Lower lobe of right lung (tissue), 2 donors: Measurements from ENCODE around the gene PCOLCE2. TPM values are rescaled to one million over a fixed set of nuclear protein-coding genes. Genes with fewer than 3 reads are reported as not detected.

Source experiments
- ATAC-seq, 2 donors: fragments of 200-7000 bp; cut with Tn5 transposase; one replicate each; pipeline ENCODE4 v1.9.1; 2020 to 2022; ENCODE audit warnings: mild to moderate bottlenecking in 2 of 2, moderate library complexity in 2 of 2
- DNase-seq: peaks from one replicate; pipeline ENCODE4 v3.0.0-alpha.2; 2020
- H3K27ac ChIP-seq: fragments of 200-600 bp; one replicate; pipeline ENCODE4 v1.8.0; 2022
- H3K27me3 ChIP-seq: fragments of 200-600 bp; one replicate; pipeline ENCODE4 v1.8.0; 2022; ENCODE audit warnings: low read depth
- H3K36me3 ChIP-seq: fragments of 200-600 bp; one replicate; pipeline ENCODE4 v1.8.0; 2022; ENCODE audit warnings: mild to moderate bottlenecking
- H3K4me1 ChIP-seq: fragments of 200-600 bp; one replicate; pipeline ENCODE4 v1.8.0; 2022
- H3K4me3 ChIP-seq: fragments of 200-600 bp; one replicate; pipeline ENCODE4 v1.8.0; 2022; ENCODE audit warnings: mild to moderate bottlenecking
- H3K9me3 ChIP-seq: fragments of 200-600 bp; one replicate; pipeline ENCODE4 v1.8.0; 2022
- CTCF ChIP-seq: fragments of 200-600 bp; IDR thresholded peaks from one replicate; pipeline ENCODE4 v1.8.0; 2022; ENCODE audit warnings: antibody characterized with exemption, mild to moderate bottlenecking
- intact Hi-C: fragments of 100-400 bp; cut with DNase I; formaldehyde crosslinking; loops from one replicate; pipeline ENCODE4 v1.11.0; 2022
- total RNA-seq: library from RNA; stranded (reverse); fragmentation: NEBNext Ultra II Directional; extraction: Animal tissue kit (Norgen Biotek cat#: 25700); gene quantifications from one replicate; pipeline ENCODE4 v1.2.1, GENCODE V29; 2021
- donor health status: DM: no; HTN: yes; CAD: no; lungs with severe emphysema.

Gene PCOLCE2
- total RNA-seq, 1 donor from 2014 or later = 41.0 TPM

DNA sequence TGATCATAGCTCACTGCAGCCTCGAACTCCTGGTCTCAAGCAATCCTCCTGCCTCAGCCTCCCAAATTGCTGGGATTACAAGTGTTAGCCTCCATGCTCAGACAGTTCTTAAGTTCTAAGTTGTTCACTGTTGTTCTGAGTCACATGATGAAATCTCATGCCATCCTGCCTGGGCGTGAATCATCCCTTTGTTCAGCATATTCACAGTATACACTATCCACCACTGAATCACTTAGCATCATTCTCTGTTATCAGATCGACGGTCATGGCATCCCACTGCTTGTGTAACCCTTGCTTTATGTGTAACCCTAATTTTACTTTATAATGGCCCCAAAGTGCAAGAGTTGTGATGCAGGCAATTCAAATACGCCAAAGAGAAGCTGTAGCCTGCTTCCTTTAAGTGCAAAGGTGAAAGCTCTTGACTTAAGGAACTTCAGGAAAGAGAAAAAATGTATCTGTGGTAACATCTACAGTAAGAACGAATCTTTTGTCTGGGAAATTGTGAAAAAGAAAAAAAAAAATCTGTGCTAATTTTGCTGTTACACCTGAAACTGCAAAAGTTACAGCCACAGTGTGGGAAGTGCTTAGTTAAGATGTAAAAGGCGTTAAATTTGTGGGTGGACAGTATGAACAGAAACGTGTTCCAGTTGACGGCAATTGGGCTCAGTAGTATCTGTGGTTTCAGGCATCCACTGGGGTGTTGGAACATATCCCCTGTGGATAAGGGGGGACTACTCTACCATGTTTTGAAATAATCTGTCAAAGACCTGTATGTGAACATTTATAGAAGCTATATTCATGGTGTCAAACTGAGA, 80.6 kb downstream of the PCOLCE2 start:
- H3K27me3 ChIP-seq = no peaks in the 10 kb centered on the region
- no peak for TF ChIP-seq CTCF
- intact Hi-C loops = no loop called here
- ATAC-seq (no peak), DNase-seq (no peak)
- H3K4me1 ChIP-seq = no peaks in the 10 kb centered on the region
- no peak overlapping the region for H3K4me3 ChIP-seq
- no peaks in the 10 kb centered on the region for H3K36me3 ChIP-seq
- no peak overlapping the region for H3K27ac ChIP-seq
- H3K9me3 ChIP-seq = no peaks in the 10 kb centered on the region

- intact Hi-C loops = no loop called here
- Histone ChIP-seq H3K4me1 (no peaks in the 10 kb centered on the region), H3K36me3 (no peaks in the 10 kb centered on the region), H3K9me3 (no peaks in the 10 kb centered on the region), H3K27ac (no peak overlapping the region), H3K4me3 (no peak overlapping the region), H3K27me3 (no peaks in the 10 kb centered on the region)
- TF ChIP-seq CTCF = no peak
- DNase-seq = no peak
- ATAC-seq = no peak
These were observed 86.0 kb downstream of the PCOLCE2 start for GRCh38 chr3:142802891-142803290.

DNA sequence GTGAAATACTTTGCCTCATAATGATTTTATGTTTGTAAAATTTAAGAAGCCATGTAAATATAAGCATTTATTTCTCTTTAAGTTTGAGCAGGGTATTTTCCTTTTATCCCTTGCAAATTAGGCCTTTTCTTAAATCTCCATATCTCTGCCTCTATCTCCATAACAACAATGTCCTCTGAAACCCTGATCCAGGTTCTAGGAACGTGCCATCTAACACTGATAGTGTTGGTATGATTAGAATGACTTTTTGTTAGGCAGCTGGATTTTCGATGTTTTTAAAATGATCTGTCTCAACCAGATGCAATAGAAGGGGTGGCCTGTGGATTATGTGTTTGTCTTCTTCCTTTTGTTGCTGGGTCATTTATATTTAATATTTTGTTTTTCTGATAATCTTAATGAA, 87.1 kb downstream of the PCOLCE2 start:
- no peaks in the 10 kb centered on the region for H3K27me3 ChIP-seq
- no peak overlapping the region for H3K4me3 ChIP-seq
- intact Hi-C loops = no loop called here
- no peaks in the 10 kb centered on the region for H3K4me1 ChIP-seq
- no peak overlapping the region for H3K27ac ChIP-seq
- no peak for ATAC-seq
- no peaks in the 10 kb centered on the region for H3K36me3 ChIP-seq
- no peak for DNase-seq
- H3K9me3 ChIP-seq = no peaks in the 10 kb centered on the region
- TF ChIP-seq CTCF = no peak

GRCh38 chr3:142796823-142797222, 92.1 kb downstream of the PCOLCE2 start:
- H3K4me3 ChIP-seq = no peak overlapping the region
- ATAC-seq = no peak

GRCh38 chr3:142795332-142795731, 93.6 kb downstream of the PCOLCE2 start:
- no peak for ATAC-seq
- intact Hi-C loops = no loop called here
- Histone ChIP-seq H3K4me1 (no peaks in the 10 kb centered on the region), H3K36me3 (no peaks in the 10 kb centered on the region), H3K9me3 (no peaks in the 10 kb centered on the region), H3K27ac (no peak overlapping the region), H3K4me3 (no peak overlapping the region), H3K27me3 (no peaks in the 10 kb centered on the region)
- TF ChIP-seq CTCF = no peak
- DNase-seq = no peak

More at GRCh38 chr3:142796823-142797222, 92.1 kb downstream of the PCOLCE2 start:
- TF ChIP-seq CTCF = no peak
- DNase-seq = no peak
- no peaks in the 10 kb centered on the region for H3K36me3 ChIP-seq
- no peaks in the 10 kb centered on the region for H3K9me3 ChIP-seq
- intact Hi-C loops = no loop called here
- H3K27me3 ChIP-seq = no peaks in the 10 kb centered on the region
- no peaks in the 10 kb centered on the region for H3K4me1 ChIP-seq
- H3K27ac ChIP-seq = no peak overlapping the region
